ENCODE data around the gene POU2F2.

Gene POU2F2

GRCh38 chr19:42068756-42069571 is 63.3 kb downstream of the POU2F2 start:
- H3K27ac Mint-ChIP-seq: no peak overlapping the region
- peaks cover 15% of the 10 kb centered on the region for H3K27me3 Mint-ChIP-seq
- intact Hi-C loops (cut with micrococcal nuclease): no loop called here
- H3K4me3 Mint-ChIP-seq: no peak overlapping the region
- H3K9me3 Mint-ChIP-seq: no peaks in the 10 kb centered on the region
- H3K4me1 Mint-ChIP-seq (ENCODE audit: low read depth): peaks cover 9% of the 10 kb centered on the region
- no peaks in the 10 kb centered on the region for H3K36me3 Mint-ChIP-seq (ENCODE audit: low read depth)

DNA sequence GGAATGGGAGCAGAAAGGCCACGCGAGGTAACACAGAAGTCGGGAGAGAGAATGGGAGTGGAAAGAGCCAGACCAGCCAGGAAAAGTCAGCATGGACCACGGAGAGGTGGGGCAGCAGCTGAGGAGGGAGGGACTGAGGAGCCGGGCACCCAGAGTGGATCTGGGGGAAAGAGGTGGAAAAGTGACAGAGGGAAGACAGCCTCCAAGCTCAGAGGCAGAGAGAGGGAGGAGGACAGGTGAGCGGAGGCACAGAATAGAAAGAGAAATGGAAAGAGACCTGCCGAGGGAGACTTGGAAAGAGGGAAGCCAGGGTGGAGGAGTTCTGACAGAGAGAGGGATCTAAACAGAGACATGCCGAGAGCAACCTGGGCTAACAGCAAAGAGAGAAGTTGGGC is 63.9 kb downstream of the POU2F2 start:
- H3K36me3 Mint-ChIP-seq (ENCODE audit: low read depth): no peaks in the 10 kb centered on the region
- H3K27me3 Mint-ChIP-seq: peaks cover 15% of the 10 kb centered on the region
- intact Hi-C loops (cut with micrococcal nuclease): no loop called here
- H3K4me1 Mint-ChIP-seq (ENCODE audit: low read depth): peaks cover 10% of the 10 kb centered on the region
- H3K9me3 Mint-ChIP-seq: no peaks in the 10 kb centered on the region
- no peak overlapping the region for H3K4me3 Mint-ChIP-seq
- no peak overlapping the region for H3K27ac Mint-ChIP-seq

- no peaks in the 10 kb centered on the region for H3K36me3 Mint-ChIP-seq (ENCODE audit: low read depth)
- H3K4me3 Mint-ChIP-seq: no peak overlapping the region
- H3K9me3 Mint-ChIP-seq: no peaks in the 10 kb centered on the region
- intact Hi-C loops (cut with micrococcal nuclease): no loop called here
- H3K27me3 Mint-ChIP-seq: peaks cover 15% of the 10 kb centered on the region
- H3K4me1 Mint-ChIP-seq (ENCODE audit: low read depth): peaks cover 15% of the 10 kb centered on the region
- no peak overlapping the region for H3K27ac Mint-ChIP-seq
Observed at GRCh38 chr19:42067315-42067888, 64.8 kb downstream of the POU2F2 start.

DNA sequence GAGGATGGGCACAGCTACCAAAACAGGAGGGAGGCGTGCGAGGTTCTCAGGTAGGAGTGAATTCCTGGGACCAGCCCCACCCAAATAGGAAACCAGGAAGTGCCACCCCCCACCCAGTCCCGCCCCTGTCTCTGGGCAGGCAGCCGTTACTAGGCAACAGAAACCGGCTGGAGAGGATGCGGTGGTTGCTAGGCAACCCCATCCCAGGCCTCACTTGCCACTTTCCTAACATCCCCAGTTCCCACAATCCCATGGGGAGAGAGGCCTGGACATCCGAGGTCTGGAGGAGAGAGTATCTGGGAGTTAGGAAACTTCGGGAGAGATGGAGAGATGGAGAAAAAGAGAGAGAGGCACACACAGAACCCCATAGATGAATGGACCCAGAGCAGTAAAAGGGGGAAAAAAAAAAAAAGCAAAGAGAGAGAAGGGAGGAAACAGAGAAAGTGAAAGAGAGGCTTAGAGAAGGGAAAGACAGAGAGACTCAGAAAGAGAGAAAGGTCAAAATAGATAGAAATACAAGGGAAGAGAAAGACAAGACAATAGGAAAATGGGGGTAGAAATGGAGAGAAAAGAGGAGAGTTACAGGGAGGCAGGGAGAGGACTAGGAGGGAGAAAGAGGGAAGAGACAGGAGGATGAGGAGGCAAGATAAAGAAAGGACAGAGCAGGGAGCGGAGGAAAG is 66.0 kb downstream of the POU2F2 start:
- no peaks in the 10 kb centered on the region for H3K9me3 Mint-ChIP-seq
- no peaks in the 10 kb centered on the region for H3K36me3 Mint-ChIP-seq (ENCODE audit: low read depth)
- H3K27me3 Mint-ChIP-seq: peaks cover 14% of the 10 kb centered on the region
- no peak overlapping the region for H3K4me3 Mint-ChIP-seq
- H3K27ac Mint-ChIP-seq: no peak overlapping the region
- peaks cover 15% of the 10 kb centered on the region for H3K4me1 Mint-ChIP-seq (ENCODE audit: low read depth)
- intact Hi-C loops (cut with micrococcal nuclease): no loop called here

GRCh38 chr19:42065511-42065910 is 66.7 kb downstream of the POU2F2 start:
- Mint-ChIP-seq H3K27me3 (peaks cover 7% of the 10 kb centered on the region), H3K27ac (no peak overlapping the region), H3K9me3 (no peaks in the 10 kb centered on the region), H3K4me1 (ENCODE audit: low read depth) (peaks cover 11% of the 10 kb centered on the region), H3K36me3 (ENCODE audit: low read depth) (no peaks in the 10 kb centered on the region), H3K4me3 (no peak overlapping the region)
- intact Hi-C loops (cut with micrococcal nuclease): no loop called here

DNA sequence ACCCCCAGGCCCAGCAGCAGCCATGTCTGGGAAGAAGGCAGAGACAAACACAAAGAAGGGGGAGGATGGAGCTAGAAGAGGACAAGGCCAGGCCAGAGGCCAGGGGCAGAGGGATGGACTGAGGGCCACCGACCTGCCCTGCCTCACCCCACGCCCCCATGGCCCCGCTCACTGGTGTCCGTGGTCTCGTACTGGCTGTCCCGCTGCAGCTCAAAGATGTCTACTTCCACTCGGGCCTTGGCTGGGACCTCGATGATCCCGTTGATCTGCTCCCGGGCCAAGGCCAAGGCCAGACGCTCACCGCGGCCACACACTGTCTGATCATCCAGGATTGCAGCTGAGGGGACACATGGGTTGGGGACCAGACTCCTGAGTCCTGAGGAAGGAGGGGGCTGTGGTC is 67.2 kb downstream of the POU2F2 start:
- Mint-ChIP-seq H3K36me3 (ENCODE audit: low read depth) (no peaks in the 10 kb centered on the region), H3K4me1 (ENCODE audit: low read depth) (peaks cover 6% of the 10 kb centered on the region), H3K27me3 (peaks cover 3% of the 10 kb centered on the region), H3K4me3 (no peak overlapping the region), H3K9me3 (no peaks in the 10 kb centered on the region), H3K27ac (no peak overlapping the region)
- intact Hi-C loops (cut with micrococcal nuclease): no loop called here

GRCh38 chr19:42064432-42064831 is 67.8 kb downstream of the POU2F2 start:
- H3K36me3 Mint-ChIP-seq (ENCODE audit: low read depth): no peaks in the 10 kb centered on the region
- no peaks in the 10 kb centered on the region for H3K9me3 Mint-ChIP-seq
- no peaks in the 10 kb centered on the region for H3K27me3 Mint-ChIP-seq
- H3K4me3 Mint-ChIP-seq: no peak overlapping the region
- no peak overlapping the region for H3K27ac Mint-ChIP-seq
- H3K4me1 Mint-ChIP-seq (ENCODE audit: low read depth): peaks cover 6% of the 10 kb centered on the region
- intact Hi-C loops (cut with micrococcal nuclease): no loop called here

- intact Hi-C loops (cut with micrococcal nuclease): no loop called here
- no peak overlapping the region for H3K4me3 Mint-ChIP-seq
- H3K27ac Mint-ChIP-seq: no peak overlapping the region
Observed at GRCh38 chr19:42062381-42062780, 69.9 kb downstream of the POU2F2 start.

GRCh38 chr19:42060117-42060516 is 72.1 kb downstream of the POU2F2 start:
- intact Hi-C loops (cut with micrococcal nuclease): no loop called here
- Mint-ChIP-seq H3K27ac (no peak overlapping the region), H3K4me3 (no peak overlapping the region)

More at GRCh38 chr19:42062381-42062780, 69.9 kb downstream of the POU2F2 start:
- Mint-ChIP-seq H3K4me1 (ENCODE audit: low read depth) (peaks cover 6% of the 10 kb centered on the region), H3K27me3 (no peaks in the 10 kb centered on the region), H3K36me3 (ENCODE audit: low read depth) (no peaks in the 10 kb centered on the region), H3K9me3 (no peaks in the 10 kb centered on the region)

GRCh38 chr19:42059196-42059595 is 73.0 kb downstream of the POU2F2 start:
- peaks cover 14% of the 10 kb centered on the region for H3K4me1 Mint-ChIP-seq (ENCODE audit: low read depth)
- H3K36me3 Mint-ChIP-seq (ENCODE audit: low read depth): no peaks in the 10 kb centered on the region
- H3K27me3 Mint-ChIP-seq: no peaks in the 10 kb centered on the region
- no peaks in the 10 kb centered on the region for H3K9me3 Mint-ChIP-seq
- H3K4me3 Mint-ChIP-seq: no peak overlapping the region
- intact Hi-C loops (cut with micrococcal nuclease): no loop called here
- no peak overlapping the region for H3K27ac Mint-ChIP-seq

More at GRCh38 chr19:42060117-42060516, 72.1 kb downstream of the POU2F2 start:
- Mint-ChIP-seq H3K27me3 (no peaks in the 10 kb centered on the region), H3K4me1 (ENCODE audit: low read depth) (peaks cover 14% of the 10 kb centered on the region), H3K9me3 (no peaks in the 10 kb centered on the region), H3K36me3 (ENCODE audit: low read depth) (no peaks in the 10 kb centered on the region)

- no peaks in the 10 kb centered on the region for H3K9me3 Mint-ChIP-seq
- H3K27me3 Mint-ChIP-seq: no peaks in the 10 kb centered on the region
- no peak overlapping the region for H3K4me3 Mint-ChIP-seq
- no peaks in the 10 kb centered on the region for H3K36me3 Mint-ChIP-seq (ENCODE audit: low read depth)
- H3K27ac Mint-ChIP-seq: no peak overlapping the region
- intact Hi-C loops (cut with micrococcal nuclease): no loop called here
- peaks cover 8% of the 10 kb centered on the region for H3K4me1 Mint-ChIP-seq (ENCODE audit: low read depth)
Observed at GRCh38 chr19:42057846-42058245, 74.4 kb downstream of the POU2F2 start.

- Mint-ChIP-seq H3K36me3 (ENCODE audit: low read depth) (no peaks in the 10 kb centered on the region), H3K4me3 (no peak overlapping the region), H3K27ac (no peak overlapping the region), H3K27me3 (no peaks in the 10 kb centered on the region), H3K4me1 (ENCODE audit: low read depth) (peaks cover 8% of the 10 kb centered on the region), H3K9me3 (no peaks in the 10 kb centered on the region)
- intact Hi-C loops (cut with micrococcal nuclease): no loop called here
Observed at GRCh38 chr19:42054205-42054604, 78.0 kb downstream of the POU2F2 start.

DNA sequence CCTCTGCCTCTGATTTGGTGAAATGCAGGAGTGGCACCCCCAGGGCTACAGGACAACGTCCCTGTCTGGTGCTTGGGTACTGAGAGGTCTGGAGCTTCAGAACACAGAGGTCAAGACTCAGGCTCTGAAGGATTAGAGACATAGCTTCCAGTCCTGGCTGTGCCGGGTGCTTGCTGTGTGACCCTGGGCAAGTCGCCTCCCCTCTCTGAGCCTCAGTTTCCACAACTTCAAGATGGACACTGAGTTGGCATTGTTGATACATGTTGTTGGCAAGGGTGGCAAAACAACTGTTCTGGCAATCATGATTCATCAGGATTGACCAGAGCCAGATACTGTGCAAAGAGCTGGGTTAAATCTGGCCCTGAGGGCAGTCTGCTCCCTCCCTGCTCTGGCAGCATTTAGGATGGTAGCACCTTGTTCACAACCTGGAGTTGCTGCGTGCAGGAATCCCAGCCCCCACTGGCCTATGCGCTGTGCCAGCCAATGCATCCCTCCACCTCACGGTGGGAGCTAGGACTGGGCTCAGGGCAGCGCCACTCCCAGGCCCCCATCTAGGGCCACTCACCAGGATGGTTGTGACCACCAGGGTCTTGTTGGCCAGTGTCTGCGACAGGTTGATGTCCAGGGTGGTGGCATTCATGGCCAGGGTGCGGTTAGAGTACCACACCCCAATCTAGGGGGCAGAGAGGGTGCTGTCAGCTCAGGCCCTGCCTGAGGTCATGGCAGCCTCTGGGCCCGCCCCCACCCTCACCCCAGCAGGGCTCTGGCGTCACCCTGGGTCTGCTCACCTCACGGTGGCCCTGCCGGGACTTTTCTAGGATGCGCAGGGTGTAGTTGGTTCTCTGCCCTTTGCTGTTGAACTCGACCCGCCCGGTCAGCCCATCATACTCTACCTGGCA is 79.0 kb downstream of the POU2F2 start:
- no peak overlapping the region for H3K27ac Mint-ChIP-seq
- no peaks in the 10 kb centered on the region for H3K36me3 Mint-ChIP-seq (ENCODE audit: low read depth)
- no peaks in the 10 kb centered on the region for H3K9me3 Mint-ChIP-seq
- H3K27me3 Mint-ChIP-seq: no peaks in the 10 kb centered on the region
- H3K4me1 Mint-ChIP-seq (ENCODE audit: low read depth): peaks cover 8% of the 10 kb centered on the region
- intact Hi-C loops (cut with micrococcal nuclease): no loop called here
- H3K4me3 Mint-ChIP-seq: no peak overlapping the region

Measured in dendritic cell treated with granulocyte-macrophage colony-stimulating factor and Interleukin-4, amounts not matched to agents 40 ng/mL and 50 ng/mL, for 4 days (primary cell).